Measurements from ENCODE around the gene PFKFB2.

DNA sequence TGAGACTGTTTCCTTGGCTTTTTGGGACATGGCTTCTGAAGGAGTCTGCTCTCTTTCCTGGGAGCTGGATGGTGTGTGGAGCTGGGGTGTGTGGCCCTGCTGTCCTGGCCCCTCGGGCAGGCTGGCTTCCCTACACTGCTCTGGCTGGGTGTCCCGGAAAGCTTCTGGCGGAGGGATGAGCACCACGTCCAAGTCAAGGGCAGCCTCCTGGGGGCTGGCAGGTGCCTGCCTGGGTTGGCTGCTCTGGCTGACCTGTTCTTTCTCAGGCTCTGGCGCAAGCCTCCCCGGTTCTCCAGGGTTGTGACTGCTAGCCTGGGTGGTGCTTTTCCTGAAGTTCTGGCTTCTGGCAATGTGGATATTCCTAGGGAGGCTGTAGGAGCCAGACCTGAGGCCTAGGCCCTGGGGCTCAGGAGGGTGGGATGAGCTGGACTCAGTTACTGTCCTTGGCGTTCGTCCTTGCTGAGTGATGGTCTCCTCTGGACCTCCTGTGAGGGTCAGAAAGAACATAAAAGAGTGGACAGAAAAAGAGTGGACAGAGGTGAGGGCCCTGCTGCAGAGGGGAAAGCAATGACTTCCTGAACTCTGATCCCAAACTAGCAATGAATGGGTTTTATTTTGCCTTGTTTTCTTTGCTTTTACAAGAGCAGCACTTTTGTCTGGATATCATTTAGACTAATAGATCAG is 29.9 kb upstream of the PFKFB2 start:
- TF ChIP-seq CTCF (IDR thresholded peaks at IDR 0.05) (no peak), GABPB1 (CRISPR knock-in tag; IDR thresholded peaks at IDR 0.05) (no peak), NFYB (CRISPR knock-in tag; conservative IDR thresholded peaks at IDR 0.05; ENCODE audit: low read depth) (no peak), TP53 (CRISPR knock-in tag; IDR thresholded peaks at IDR 0.05) (no peak), ZSCAN18 (CRISPR knock-in tag; IDR thresholded peaks at IDR 0.05) (no peak), KAT7 (CRISPR knock-in tag; IDR thresholded peaks at IDR 0.05; ENCODE audit: borderline replicate concordance) (no peak), MAX (CRISPR knock-in tag; IDR thresholded peaks at IDR 0.05) (no peak), JUN (CRISPR knock-in tag; IDR thresholded peaks at IDR 0.05) (no peak), ZNF138 (CRISPR knock-in tag; conservative IDR thresholded peaks at IDR 0.05) (no peak), ZNF416 (CRISPR knock-in tag; IDR thresholded peaks at IDR 0.05) (no peak), ZBTB43 (CRISPR knock-in tag; IDR thresholded peaks at IDR 0.05) (no peak)
- TF ChIP-seq, protein P1, sequence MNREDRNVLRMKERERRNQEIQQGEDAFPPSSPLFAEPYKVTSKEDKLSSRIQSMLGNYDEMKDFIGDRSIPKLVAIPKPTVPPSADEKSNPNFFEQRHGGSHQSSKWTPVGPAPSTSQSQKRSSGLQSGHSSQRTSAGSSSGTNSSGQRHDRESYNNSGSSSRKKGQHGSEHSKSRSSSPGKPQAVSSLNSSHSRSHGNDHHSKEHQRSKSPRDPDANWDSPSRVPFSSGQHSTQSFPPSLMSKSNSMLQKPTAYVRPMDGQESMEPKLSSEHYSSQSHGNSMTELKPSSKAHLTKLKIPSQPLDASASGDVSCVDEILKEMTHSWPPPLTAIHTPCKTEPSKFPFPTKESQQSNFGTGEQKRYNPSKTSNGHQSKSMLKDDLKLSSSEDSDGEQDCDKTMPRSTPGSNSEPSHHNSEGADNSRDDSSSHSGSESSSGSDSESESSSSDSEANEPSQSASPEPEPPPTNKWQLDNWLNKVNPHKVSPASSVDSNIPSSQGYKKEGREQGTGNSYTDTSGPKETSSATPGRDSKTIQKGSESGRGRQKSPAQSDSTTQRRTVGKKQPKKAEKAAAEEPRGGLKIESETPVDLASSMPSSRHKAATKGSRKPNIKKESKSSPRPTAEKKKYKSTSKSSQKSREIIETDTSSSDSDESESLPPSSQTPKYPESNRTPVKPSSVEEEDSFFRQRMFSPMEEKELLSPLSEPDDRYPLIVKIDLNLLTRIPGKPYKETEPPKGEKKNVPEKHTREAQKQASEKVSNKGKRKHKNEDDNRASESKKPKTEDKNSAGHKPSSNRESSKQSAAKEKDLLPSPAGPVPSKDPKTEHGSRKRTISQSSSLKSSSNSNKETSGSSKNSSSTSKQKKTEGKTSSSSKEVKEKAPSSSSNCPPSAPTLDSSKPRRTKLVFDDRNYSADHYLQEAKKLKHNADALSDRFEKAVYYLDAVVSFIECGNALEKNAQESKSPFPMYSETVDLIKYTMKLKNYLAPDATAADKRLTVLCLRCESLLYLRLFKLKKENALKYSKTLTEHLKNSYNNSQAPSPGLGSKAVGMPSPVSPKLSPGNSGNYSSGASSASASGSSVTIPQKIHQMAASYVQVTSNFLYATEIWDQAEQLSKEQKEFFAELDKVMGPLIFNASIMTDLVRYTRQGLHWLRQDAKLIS (CRISPR knock-in tag; IDR thresholded peaks at IDR 0.05; ENCODE audit: borderline replicate concordance) = no peak
- TF ChIP-seq, protein P2, sequence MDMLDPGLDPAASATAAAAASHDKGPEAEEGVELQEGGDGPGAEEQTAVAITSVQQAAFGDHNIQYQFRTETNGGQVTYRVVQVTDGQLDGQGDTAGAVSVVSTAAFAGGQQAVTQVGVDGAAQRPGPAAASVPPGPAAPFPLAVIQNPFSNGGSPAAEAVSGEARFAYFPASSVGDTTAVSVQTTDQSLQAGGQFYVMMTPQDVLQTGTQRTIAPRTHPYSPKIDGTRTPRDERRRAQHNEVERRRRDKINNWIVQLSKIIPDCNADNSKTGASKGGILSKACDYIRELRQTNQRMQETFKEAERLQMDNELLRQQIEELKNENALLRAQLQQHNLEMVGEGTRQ (CRISPR knock-in tag; IDR thresholded peaks at IDR 0.05) = no peak
- TF ChIP-seq, protein P3, sequence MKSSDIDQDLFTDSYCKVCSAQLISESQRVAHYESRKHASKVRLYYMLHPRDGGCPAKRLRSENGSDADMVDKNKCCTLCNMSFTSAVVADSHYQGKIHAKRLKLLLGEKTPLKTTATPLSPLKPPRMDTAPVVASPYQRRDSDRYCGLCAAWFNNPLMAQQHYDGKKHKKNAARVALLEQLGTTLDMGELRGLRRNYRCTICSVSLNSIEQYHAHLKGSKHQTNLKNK (CRISPR knock-in tag; IDR thresholded peaks at IDR 0.05) = no peak

Measured in WTC11 (cell line).